Fibroblast of lung (primary cell): ENCODE data around the gene GNB2. TPM values are rescaled to one million over a fixed set of nuclear protein-coding genes. Genes with fewer than 3 reads are reported as not detected.

ENCODE experiments used
- DNase-seq, 2 donors: peaks; one replicate each; pipeline versions ENCODE4 v3.0.0 to v3.0.0-alpha.2; 2010; ENCODE audit warnings: low read depth in 2 of 2
- H2AFZ ChIP-seq: 2 replicates; pipeline ENCODE4 v1.5.1; 2012; ENCODE audit warnings: low read length, control low read depth, inconsistent platforms
- H3K27ac ChIP-seq: 2 replicates; pipeline ENCODE4 v1.5.1; 2011; ENCODE audit warnings: low read length, control low read depth; ENCODE audit not compliant: insufficient read depth
- H3K27me3 ChIP-seq: 2 replicates; pipeline ENCODE4 v1.5.1; 2011; ENCODE audit warnings: mild to moderate bottlenecking, low read length; ENCODE audit not compliant: control insufficient read depth, insufficient read depth
- H3K36me3 ChIP-seq: 2 replicates; pipeline ENCODE4 v1.5.1; 2011; ENCODE audit warnings: low read length; ENCODE audit not compliant: control insufficient read depth, insufficient read depth
- H3K4me1 ChIP-seq: 2 replicates; pipeline ENCODE4 v1.5.1; 2011; ENCODE audit warnings: low read length; ENCODE audit not compliant: control insufficient read depth, insufficient read depth; ENCODE audit errors: extremely low read depth
- H3K4me2 ChIP-seq: 2 replicates; pipeline ENCODE4 v1.5.1; 2011; ENCODE audit warnings: low read length, control low read depth; ENCODE audit not compliant: insufficient read depth; ENCODE audit errors: extremely low read depth
- H3K4me3 ChIP-seq, 4 experiments: fragments of 200-600 bp in 1 of 4; sonication (generic) in 1 of 4; replicated peaks in 1 of 4; 2 replicates each; pipeline ENCODE4 v1.5.1; 2011 to 2016; ENCODE audit warnings: low read length in 4 of 4, low read depth in 3 of 4, mild to moderate bottlenecking in 3 of 4, control low read depth in 2 of 4, inconsistent platforms in 1 of 4, mixed read lengths in 1 of 4; ENCODE audit not compliant: insufficient read depth in 1 of 4; ENCODE audit errors: control extremely low read depth in 1 of 4
- H3K79me2 ChIP-seq: 2 replicates; pipeline ENCODE4 v1.5.1; 2012; ENCODE audit warnings: mild to moderate bottlenecking, low read length, inconsistent platforms; ENCODE audit not compliant: control insufficient read depth, insufficient read depth
- H3K9ac ChIP-seq: 2 replicates; pipeline ENCODE4 v1.5.1; 2011; ENCODE audit warnings: mild to moderate bottlenecking, low read length, control low read depth; ENCODE audit not compliant: insufficient read depth
- H3K9me3 ChIP-seq: 2 replicates; pipeline ENCODE4 v1.5.1; 2012; ENCODE audit warnings: low read depth, low read length; ENCODE audit not compliant: control insufficient read depth, insufficient read depth
- H4K20me1 ChIP-seq: 2 replicates; pipeline ENCODE4 v1.5.1; 2011; ENCODE audit warnings: low read length; ENCODE audit not compliant: control insufficient read depth, insufficient read depth; ENCODE audit errors: extremely low read depth
- EZH2 ChIP-seq: IDR thresholded peaks from 2 replicates; pipeline ENCODE4 v1.5.1; 2012; ENCODE audit warnings: low read length, control low read depth, mild to moderate bottlenecking; ENCODE audit errors: missing control alignments
- polyA plus RNA-seq, 2 donors: library from polyadenylated mRNA; depleted of rRNA in 1 of 2; stranded (reverse) in 1 of 2; unstranded in 1 of 2; fragments of >200 nt; gene quantifications; 2 replicates each; pipeline ENCODE4 v1.2.1, GENCODE V29; 2011 to 2012; ENCODE audit warnings: missing spikeins in 1 of 2
- total RNA-seq: library from RNA; depleted of rRNA; stranded (reverse); fragments of >200 nt; gene quantifications from 2 replicates; pipeline ENCODE4 v1.2.1, GENCODE V29; 2014
- TF ChIP-seq, protein P1 (sequence below), 2 donors: IDR thresholded peaks in 1 of 2; conservative IDR thresholded peaks in 1 of 2; 1 replicate in 1 of 2; 2 replicates in 1 of 2; pipeline ENCODE4 v1.5.1; 2011 to 2012; ENCODE audit warnings: low read length in 2 of 2, control low read depth in 1 of 2, inconsistent platforms in 1 of 2, low read depth in 1 of 2, mild to moderate bottlenecking in 1 of 2

The GNB2 gene
- total and polyA plus RNA-seq, 2 donors (not counting 1 experiment from before 2014, with no cell fraction given) = 85.2 to 145 TPM

DNA sequence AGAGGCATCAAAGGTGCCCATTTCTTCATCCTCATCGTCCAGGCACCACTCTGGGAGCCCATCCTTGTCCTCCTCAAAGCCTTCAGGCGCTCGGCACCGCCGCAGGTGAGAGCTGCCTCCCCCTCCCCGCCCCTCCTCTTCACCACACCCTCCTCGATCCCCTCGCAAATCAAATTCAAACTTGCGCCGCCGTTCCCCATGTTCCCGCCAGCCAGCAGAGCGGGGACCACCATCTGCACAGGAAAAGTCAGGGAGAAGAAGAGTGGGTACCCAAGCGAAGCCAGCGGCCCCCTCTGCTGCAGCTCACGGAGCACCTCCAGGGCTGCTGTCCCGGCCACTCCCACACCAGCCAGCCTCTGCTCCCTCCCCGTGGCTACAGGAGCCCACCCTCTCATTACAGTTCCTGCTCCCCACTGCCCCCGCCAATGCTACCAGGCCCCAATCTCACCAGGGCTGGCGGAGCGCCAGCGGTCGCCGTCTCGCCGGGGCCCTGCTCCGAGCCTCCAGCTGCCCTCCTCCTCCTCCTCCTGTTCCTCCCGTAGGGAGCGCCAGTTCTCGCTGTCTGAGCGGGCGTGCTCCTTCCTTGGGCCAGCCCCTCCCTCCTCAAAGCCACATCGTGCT is 12.8 kb downstream of the GNB2 start:
- Histone ChIP-seq H3K4me3 (no peak overlapping the region), H3K27me3 (no peaks in the 10 kb centered on the region), H3K4me1 (peaks cover 8% of the 10 kb centered on the region), H3K27ac (no peak overlapping the region), H4K20me1 (no peaks in the 10 kb centered on the region), H3K4me2 (no peak overlapping the region), H3K36me3 (peaks cover 45% of the 10 kb centered on the region), H3K79me2 (peaks cover 29% of the 10 kb centered on the region), H2AFZ (no peak overlapping the region), H3K9ac (no peak overlapping the region), H3K9me3 (no peaks in the 10 kb centered on the region)
- TF ChIP-seq, protein P1, sequence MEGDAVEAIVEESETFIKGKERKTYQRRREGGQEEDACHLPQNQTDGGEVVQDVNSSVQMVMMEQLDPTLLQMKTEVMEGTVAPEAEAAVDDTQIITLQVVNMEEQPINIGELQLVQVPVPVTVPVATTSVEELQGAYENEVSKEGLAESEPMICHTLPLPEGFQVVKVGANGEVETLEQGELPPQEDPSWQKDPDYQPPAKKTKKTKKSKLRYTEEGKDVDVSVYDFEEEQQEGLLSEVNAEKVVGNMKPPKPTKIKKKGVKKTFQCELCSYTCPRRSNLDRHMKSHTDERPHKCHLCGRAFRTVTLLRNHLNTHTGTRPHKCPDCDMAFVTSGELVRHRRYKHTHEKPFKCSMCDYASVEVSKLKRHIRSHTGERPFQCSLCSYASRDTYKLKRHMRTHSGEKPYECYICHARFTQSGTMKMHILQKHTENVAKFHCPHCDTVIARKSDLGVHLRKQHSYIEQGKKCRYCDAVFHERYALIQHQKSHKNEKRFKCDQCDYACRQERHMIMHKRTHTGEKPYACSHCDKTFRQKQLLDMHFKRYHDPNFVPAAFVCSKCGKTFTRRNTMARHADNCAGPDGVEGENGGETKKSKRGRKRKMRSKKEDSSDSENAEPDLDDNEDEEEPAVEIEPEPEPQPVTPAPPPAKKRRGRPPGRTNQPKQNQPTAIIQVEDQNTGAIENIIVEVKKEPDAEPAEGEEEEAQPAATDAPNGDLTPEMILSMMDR (conservative IDR thresholded peaks at IDR 0.05 in 1 of 2, IDR thresholded peaks at IDR 0.05 in 1 of 2; ENCODE audit: low read depth in 1 of 2, low read length in 2 of 2) = no peak
- no peak for TF ChIP-seq EZH2
- no peak for DNase-seq

DNA sequence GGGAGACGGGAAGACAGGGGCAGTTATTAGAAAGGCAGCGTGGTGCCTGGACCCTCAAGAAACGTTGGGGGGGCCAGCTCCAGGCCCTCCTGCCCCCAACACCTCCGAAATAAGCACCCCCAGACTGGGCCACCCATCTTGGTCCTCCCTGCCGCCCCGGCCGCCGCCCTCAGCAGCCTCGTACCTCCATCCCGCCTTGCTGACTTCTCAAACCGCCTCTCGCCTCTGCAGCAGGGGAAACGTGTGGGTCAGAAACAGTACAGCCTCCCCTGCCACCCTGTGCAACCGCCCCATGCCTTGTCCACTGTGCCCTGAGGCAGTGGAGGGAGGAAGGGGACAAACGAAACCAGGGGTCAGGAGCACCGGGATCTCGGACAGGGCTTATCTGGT is 13.3 kb downstream of the GNB2 start:
- no peak for TF ChIP-seq EZH2
- TF ChIP-seq, protein P1 (conservative IDR thresholded peaks at IDR 0.05 in 1 of 2, IDR thresholded peaks at IDR 0.05 in 1 of 2; ENCODE audit: low read depth in 1 of 2, low read length in 2 of 2) = no peak
- H2AFZ ChIP-seq = no peak overlapping the region
- H3K4me2 ChIP-seq = no peak overlapping the region
- no peak overlapping the region for H3K27ac ChIP-seq
- no peak for DNase-seq
- no peaks in the 10 kb centered on the region for H4K20me1 ChIP-seq
- H3K27me3 ChIP-seq = no peaks in the 10 kb centered on the region
- peaks cover 9% of the 10 kb centered on the region for H3K4me1 ChIP-seq
- peaks cover 40% of the 10 kb centered on the region for H3K36me3 ChIP-seq
- H3K79me2 ChIP-seq = peaks cover 33% of the 10 kb centered on the region
- H3K4me3 ChIP-seq = no peak overlapping the region
- no peak overlapping the region for H3K9ac ChIP-seq
- no peaks in the 10 kb centered on the region for H3K9me3 ChIP-seq

DNA sequence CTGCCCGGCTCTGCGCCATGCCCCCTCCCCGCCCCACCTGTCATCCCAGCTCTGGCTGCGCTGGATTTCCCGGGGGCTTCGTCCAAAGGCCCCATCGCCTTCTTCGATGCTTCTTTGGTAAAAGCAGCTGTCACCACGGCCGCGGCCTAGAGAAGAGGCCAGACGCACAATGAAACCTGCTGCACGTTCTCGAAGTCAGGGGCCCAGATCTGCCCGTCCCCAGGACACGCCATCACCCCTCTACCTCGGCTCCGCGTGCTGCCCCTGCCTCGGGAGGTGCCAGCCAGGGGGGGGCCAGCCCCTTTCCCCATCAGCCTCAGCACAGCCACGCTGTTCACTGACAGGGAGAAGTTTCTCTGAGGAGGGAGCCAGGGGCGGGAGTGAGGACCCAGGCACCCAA is 13.7 kb downstream of the GNB2 start:
- H3K9me3 ChIP-seq = no peaks in the 10 kb centered on the region
- no peaks in the 10 kb centered on the region for H3K27me3 ChIP-seq
- H3K4me1 ChIP-seq = peaks cover 11% of the 10 kb centered on the region
- DNase-seq = no peak
- no peak overlapping the region for H3K4me2 ChIP-seq
- H3K27ac ChIP-seq = no peak overlapping the region
- TF ChIP-seq, protein P1 (conservative IDR thresholded peaks at IDR 0.05 in 1 of 2, IDR thresholded peaks at IDR 0.05 in 1 of 2; ENCODE audit: low read depth in 1 of 2, low read length in 2 of 2) = no peak
- no peak for TF ChIP-seq EZH2
- H3K79me2 ChIP-seq = peaks cover 38% of the 10 kb centered on the region
- H2AFZ ChIP-seq = no peak overlapping the region
- H4K20me1 ChIP-seq = no peaks in the 10 kb centered on the region
- no peak overlapping the region for H3K4me3 ChIP-seq
- peaks cover 36% of the 10 kb centered on the region for H3K36me3 ChIP-seq
- no peak overlapping the region for H3K9ac ChIP-seq
